HAP-1 (cell line): ENCODE measurements around the gene AFF1.

Experiments used
- DNase-seq, 2 experiments: peaks; one replicate each; pipeline ENCODE4 v3.0.0-alpha.2; 2016 to 2020; ENCODE audit warnings: low spot score in 2 of 2
- H3K27me3 ChIP-seq: fragments of 250-450 bp; sonication (Bioruptor Pico); 2 replicates; pipeline ENCODE4 v1.5.1; 2020; ENCODE audit warnings: low read depth, mild to moderate bottlenecking, moderate library complexity
- H3K36me3 ChIP-seq: fragments of 250-450 bp; sonication (Bioruptor Pico); replicated peaks from 2 replicates; pipeline ENCODE4 v1.5.1; 2020; ENCODE audit warnings: mild to moderate bottlenecking
- H3K4me1 ChIP-seq: fragments of 250-450 bp; sonication (Bioruptor Pico); 2 replicates; pipeline ENCODE4 v1.5.1; 2020; ENCODE audit warnings: mild to moderate bottlenecking
- H3K4me3 ChIP-seq: fragments of 250-450 bp; sonication (Bioruptor Pico); 2 replicates; pipeline ENCODE4 v1.5.1; 2020; ENCODE audit warnings: mild to moderate bottlenecking, moderate library complexity
- H3K9me3 ChIP-seq: fragments of 250-450 bp; sonication (Bioruptor Pico); 2 replicates; pipeline ENCODE4 v1.5.1; 2020; ENCODE audit warnings: mild to moderate bottlenecking, moderate library complexity
- in situ Hi-C: fragments of 300-500 bp; cut with MboI; formaldehyde crosslinking; loops from 3 replicates; pipeline ENCODE4 v1.14.3; 2020; ENCODE audit warnings: low sequenced_read_pairs, inconsistent platforms, mixed read lengths

The AFF1 gene

DNA sequence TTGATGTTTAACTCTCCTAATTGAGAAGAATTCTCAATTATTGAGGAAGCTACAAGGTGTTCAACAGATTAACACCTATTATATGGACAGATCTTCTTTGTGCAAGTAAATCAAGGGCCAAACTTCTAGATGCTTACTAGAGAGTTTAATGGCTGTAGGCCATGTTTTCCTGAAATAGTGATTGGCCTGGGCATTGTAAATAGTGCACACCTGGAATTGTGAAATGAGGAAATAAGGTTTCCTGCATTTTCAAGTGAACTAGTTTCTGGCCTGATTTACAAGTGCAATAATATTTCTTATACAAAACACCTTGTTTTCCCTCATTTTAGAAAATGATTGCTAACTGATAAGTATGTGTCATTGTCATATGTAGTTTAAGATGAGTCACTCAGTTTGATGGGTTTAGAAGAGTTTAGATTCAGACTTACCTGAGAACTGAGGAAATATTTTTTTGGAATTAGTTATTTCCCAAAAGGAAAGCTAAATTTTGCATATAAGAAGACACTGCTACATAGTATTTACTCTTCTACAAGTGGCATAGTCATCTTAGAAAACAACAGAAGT, 21.2 kb downstream of the AFF1 start:
- H3K27me3 ChIP-seq, result no peaks in the 10 kb centered on the region
- no peak for DNase-seq
- peaks cover 28% of the 10 kb centered on the region for H3K4me1 ChIP-seq
- H3K36me3 ChIP-seq, result peaks cover 3% of the 10 kb centered on the region
- H3K9me3 ChIP-seq, result no peaks in the 10 kb centered on the region
- in situ Hi-C loops, result no loop called here
- H3K4me3 ChIP-seq, result no peak overlapping the region

DNA sequence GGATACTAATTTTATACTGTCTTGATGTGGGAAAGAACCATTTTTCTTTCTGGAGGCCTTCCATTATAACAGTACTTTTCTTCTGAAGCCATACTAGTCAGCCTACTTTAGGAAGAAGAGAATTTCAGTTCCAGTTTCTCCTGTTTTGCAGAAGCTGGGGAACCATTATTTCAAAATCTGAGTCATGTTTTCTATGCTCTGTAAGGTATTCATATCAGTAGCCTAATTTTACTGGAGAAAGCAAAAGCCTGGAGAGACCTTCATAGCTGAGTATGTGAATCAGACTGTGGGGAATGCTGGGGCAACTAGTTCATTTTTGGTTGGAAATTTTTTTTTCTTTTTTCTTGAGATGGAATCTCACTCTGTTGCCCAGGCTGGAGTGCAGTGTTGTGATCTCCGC, 22.4 kb downstream of the AFF1 start:
- Histone ChIP-seq H3K9me3 (no peaks in the 10 kb centered on the region), H3K36me3 (peaks cover 3% of the 10 kb centered on the region), H3K27me3 (no peaks in the 10 kb centered on the region), H3K4me1 (peaks cover 34% of the 10 kb centered on the region), H3K4me3 (no peak overlapping the region)
- DNase-seq, result no peak
- in situ Hi-C loops, result no loop called here

GRCh38 chr4:86959588-86960500, 25.0 kb downstream of the AFF1 start:
- Histone ChIP-seq H3K9me3 (no peaks in the 10 kb centered on the region), H3K4me3 (no peak overlapping the region), H3K27me3 (no peaks in the 10 kb centered on the region), H3K4me1 (peaks cover 36% of the 10 kb centered on the region), H3K36me3 (no peaks in the 10 kb centered on the region)
- DNase-seq, result peak; percentile 84 to 99
- in situ Hi-C loops, result no loop called here

- H3K4me1 ChIP-seq, result peaks cover 36% of the 10 kb centered on the region
- in situ Hi-C loops, result no loop called here
- H3K4me3 ChIP-seq, result no peak overlapping the region
- DNase-seq, result peak; percentile 24 to 72
- no peaks in the 10 kb centered on the region for H3K27me3 ChIP-seq
- no peaks in the 10 kb centered on the region for H3K36me3 ChIP-seq
- H3K9me3 ChIP-seq, result no peaks in the 10 kb centered on the region
Measured at GRCh38 chr4:86960557-86960961, 25.7 kb downstream of the AFF1 start.

DNA sequence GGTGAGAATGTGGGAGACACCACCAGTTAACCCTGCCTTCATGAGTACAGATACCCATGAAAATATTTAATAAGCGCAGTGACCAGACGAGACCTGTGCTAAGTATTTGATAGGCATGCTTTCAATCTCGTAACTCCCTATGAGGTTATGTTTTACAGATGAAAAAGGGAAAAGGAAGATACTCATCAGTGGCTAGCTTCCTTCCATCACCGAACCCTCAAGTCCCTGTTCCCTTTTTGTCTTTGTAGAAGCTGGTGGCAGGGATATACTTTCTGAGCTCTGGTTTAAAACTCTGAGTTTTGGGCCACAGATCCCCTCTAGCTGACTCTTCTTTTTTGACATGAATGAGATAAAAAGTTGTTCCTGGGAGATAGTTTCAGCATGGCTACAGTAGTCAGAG, 26.3 kb downstream of the AFF1 start:
- Histone ChIP-seq H3K4me3 (no peak overlapping the region), H3K9me3 (no peaks in the 10 kb centered on the region), H3K27me3 (no peaks in the 10 kb centered on the region), H3K4me1 (peaks cover 36% of the 10 kb centered on the region), H3K36me3 (no peaks in the 10 kb centered on the region)
- in situ Hi-C loops, result no loop called here
- DNase-seq, result no peak

DNA sequence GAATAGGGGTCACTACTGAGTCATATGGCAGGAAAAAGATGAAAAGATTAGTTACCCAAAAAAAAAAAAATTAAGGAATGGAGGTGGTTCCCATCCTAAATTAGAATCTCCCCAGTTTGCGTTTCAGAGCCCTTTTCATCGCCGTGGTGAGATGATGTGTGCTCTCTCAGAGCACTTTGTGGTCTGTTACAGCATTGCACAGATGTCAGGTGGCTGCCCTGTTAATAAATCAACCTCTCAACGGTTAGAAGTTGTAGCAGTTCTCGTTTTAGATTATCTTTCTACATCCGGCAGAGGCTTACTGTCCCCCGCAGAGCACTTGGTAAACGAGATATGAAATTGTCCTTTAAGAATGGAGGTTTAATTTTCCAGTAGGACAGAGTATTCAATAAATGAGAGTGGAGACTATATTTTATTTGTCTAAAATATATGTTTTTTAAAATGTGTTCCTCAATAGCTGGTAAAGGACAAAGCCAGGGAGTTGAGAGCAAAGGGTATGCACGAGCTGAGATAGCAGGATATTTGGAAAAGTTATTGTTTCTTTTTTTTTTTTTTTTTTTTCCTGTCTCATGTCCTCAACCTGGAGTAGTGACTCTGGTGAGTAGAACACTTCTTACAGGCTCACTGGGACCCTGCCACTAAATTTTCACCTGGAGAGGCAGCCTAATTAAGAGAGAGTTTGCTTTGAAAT, 26.9 kb downstream of the AFF1 start:
- in situ Hi-C loops, result no loop called here
- Histone ChIP-seq H3K27me3 (no peaks in the 10 kb centered on the region), H3K4me3 (no peak overlapping the region), H3K36me3 (no peaks in the 10 kb centered on the region), H3K4me1 (peaks cover 36% of the 10 kb centered on the region), H3K9me3 (no peaks in the 10 kb centered on the region)
- peak in 1 of 2 experiments; percentile 33 for DNase-seq

DNA sequence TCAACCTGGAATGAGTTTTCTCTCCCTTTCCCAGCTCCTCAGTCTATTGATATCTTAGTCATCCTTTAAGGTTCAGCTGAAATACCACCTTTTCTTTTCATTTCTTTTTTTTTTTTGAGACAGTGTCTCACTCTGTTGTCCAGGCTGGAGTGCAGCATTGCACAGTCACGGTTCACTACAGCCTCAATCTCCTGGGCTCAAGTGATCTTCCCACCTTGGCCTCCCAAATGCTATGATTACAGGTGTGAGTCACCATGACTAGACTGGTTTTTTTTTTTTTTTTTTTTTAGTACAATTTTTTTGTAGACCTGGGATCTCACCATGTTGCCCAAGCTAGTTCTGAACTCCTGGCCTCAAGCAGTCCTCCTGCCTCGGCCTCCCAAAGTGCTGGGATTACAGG, 28.9 kb downstream of the AFF1 start:
- peaks cover 32% of the 10 kb centered on the region for H3K4me1 ChIP-seq
- in situ Hi-C loops, result no loop called here
- DNase-seq, result no peak

GRCh38 chr4:86965019-86965976, 30.5 kb downstream of the AFF1 start:
- in situ Hi-C loops, result no loop called here
- DNase-seq, result no peak
- H3K4me1 ChIP-seq, result peaks cover 22% of the 10 kb centered on the region
- H3K4me3 ChIP-seq, result no peak overlapping the region
- no peaks in the 10 kb centered on the region for H3K36me3 ChIP-seq
- no peaks in the 10 kb centered on the region for H3K9me3 ChIP-seq
- H3K27me3 ChIP-seq, result no peaks in the 10 kb centered on the region

More for the DNA sequence above, 28.9 kb downstream of the AFF1 start:
- no peaks in the 10 kb centered on the region for H3K27me3 ChIP-seq
- no peak overlapping the region for H3K4me3 ChIP-seq
- H3K9me3 ChIP-seq, result no peaks in the 10 kb centered on the region
- H3K36me3 ChIP-seq, result no peaks in the 10 kb centered on the region

- H3K4me1 ChIP-seq, result peaks cover 4% of the 10 kb centered on the region
- in situ Hi-C loops, result no loop called here
Measured at GRCh38 chr4:86967073-86967472, 32.3 kb downstream of the AFF1 start.

GRCh38 chr4:86967798-86968197, 33.0 kb downstream of the AFF1 start:
- DNase-seq, result no peak
- Histone ChIP-seq H3K4me3 (no peak overlapping the region), H3K27me3 (no peaks in the 10 kb centered on the region), H3K36me3 (no peaks in the 10 kb centered on the region), H3K4me1 (no peaks in the 10 kb centered on the region; the same call in none of the 2 replicates), H3K9me3 (no peaks in the 10 kb centered on the region)
- in situ Hi-C loops, result no loop called here

More at GRCh38 chr4:86967073-86967472, 32.3 kb downstream of the AFF1 start:
- H3K9me3 ChIP-seq, result no peaks in the 10 kb centered on the region
- H3K36me3 ChIP-seq, result no peaks in the 10 kb centered on the region
- no peak overlapping the region for H3K4me3 ChIP-seq
- H3K27me3 ChIP-seq, result no peaks in the 10 kb centered on the region
- DNase-seq, result no peak

- Histone ChIP-seq H3K36me3 (no peaks in the 10 kb centered on the region), H3K4me3 (no peak overlapping the region), H3K9me3 (no peaks in the 10 kb centered on the region), H3K27me3 (no peaks in the 10 kb centered on the region), H3K4me1 (no peaks in the 10 kb centered on the region; the same call in none of the 2 replicates)
- no peak for DNase-seq
- in situ Hi-C loops, result no loop called here
Measured at GRCh38 chr4:86968547-86968946, 33.7 kb downstream of the AFF1 start.

- in situ Hi-C loops, result no loop called here
- peak in 1 of 2 experiments; percentile 16 for DNase-seq
- H3K4me3 ChIP-seq, result no peak overlapping the region
- H3K27me3 ChIP-seq, result no peaks in the 10 kb centered on the region
- H3K4me1 ChIP-seq, result no peaks in the 10 kb centered on the region
- no peaks in the 10 kb centered on the region for H3K36me3 ChIP-seq
- no peaks in the 10 kb centered on the region for H3K9me3 ChIP-seq
Measured at GRCh38 chr4:86970447-86971354, 35.9 kb downstream of the AFF1 start.
